WERI-Rb-1 (cell line): ENCODE measurements around the gene TMA7B.

Source experiments
- DNase-seq: peaks from one replicate; pipeline ENCODE4 v3.0.0-alpha.2; 2020
- H3K27ac ChIP-seq: fragments of 250-450 bp; sonication (Bioruptor Pico); 2 replicates; pipeline ENCODE4 v1.5.1; 2020; ENCODE audit warnings: mild to moderate bottlenecking, moderate library complexity
- H3K27me3 ChIP-seq: fragments of 250-450 bp; sonication (Bioruptor Pico); 2 replicates; pipeline ENCODE4 v1.5.1; 2021; ENCODE audit warnings: mild to moderate bottlenecking, low read depth, moderate library complexity; ENCODE audit not compliant: insufficient read depth, severe bottlenecking
- H3K36me3 ChIP-seq: fragments of 250-450 bp; sonication (Bioruptor Pico); 2 replicates; pipeline ENCODE4 v1.5.1; 2020; ENCODE audit warnings: mild to moderate bottlenecking, moderate library complexity
- H3K4me3 ChIP-seq: 2 replicates; pipeline ENCODE4 v1.5.1; 2011; ENCODE audit warnings: low read depth, mild to moderate bottlenecking, control low read depth, low read length
- H3K9me3 ChIP-seq: fragments of 250-450 bp; sonication (Bioruptor Pico); 2 replicates; pipeline ENCODE4 v1.5.1; 2021; ENCODE audit warnings: mild to moderate bottlenecking, moderate library complexity; ENCODE audit not compliant: severe bottlenecking
- CTCF ChIP-seq: IDR thresholded peaks from 2 replicates; pipeline ENCODE4 v1.5.1; 2011; ENCODE audit warnings: low read depth, mild to moderate bottlenecking, control low read depth, inconsistent platforms, low read length

Gene TMA7B

GRCh38 chr22:40004836-40005235, 44.6 kb downstream of the TMA7B start:
- H3K27ac ChIP-seq = peak overlapping the region; percentile 63
- H3K27me3 ChIP-seq = no peaks in the 10 kb centered on the region
- H3K9me3 ChIP-seq = no peaks in the 10 kb centered on the region
- H3K36me3 ChIP-seq = no peaks in the 10 kb centered on the region
- H3K4me3 ChIP-seq = no peak overlapping the region
- TF ChIP-seq CTCF = no peak
- DNase-seq = no peak

GRCh38 chr22:40006641-40007040, 46.4 kb downstream of the TMA7B start:
- Histone ChIP-seq H3K36me3 (no peaks in the 10 kb centered on the region), H3K27me3 (no peaks in the 10 kb centered on the region), H3K27ac (no peak overlapping the region), H3K4me3 (no peak overlapping the region), H3K9me3 (no peaks in the 10 kb centered on the region)
- no peak for TF ChIP-seq CTCF
- no peak for DNase-seq

- H3K27ac ChIP-seq = no peak overlapping the region
- no peaks in the 10 kb centered on the region for H3K36me3 ChIP-seq
- no peaks in the 10 kb centered on the region for H3K9me3 ChIP-seq
- no peak overlapping the region for H3K4me3 ChIP-seq
- H3K27me3 ChIP-seq = no peaks in the 10 kb centered on the region
- TF ChIP-seq CTCF = no peak
- DNase-seq = no peak
Observed at GRCh38 chr22:40007853-40008710, 47.9 kb downstream of the TMA7B start.

GRCh38 chr22:40008726-40009291, 48.6 kb downstream of the TMA7B start:
- Histone ChIP-seq H3K27me3 (no peaks in the 10 kb centered on the region), H3K36me3 (no peaks in the 10 kb centered on the region), H3K9me3 (no peaks in the 10 kb centered on the region), H3K4me3 (no peak overlapping the region), H3K27ac (peak overlapping the region; percentile 90)
- no peak for DNase-seq
- TF ChIP-seq CTCF = no peak

- peak overlapping the region; percentile 90 for H3K27ac ChIP-seq
- DNase-seq = peak; percentile 93
- H3K36me3 ChIP-seq = no peaks in the 10 kb centered on the region
- H3K9me3 ChIP-seq = no peaks in the 10 kb centered on the region
- no peak for TF ChIP-seq CTCF
- H3K27me3 ChIP-seq = no peaks in the 10 kb centered on the region
- H3K4me3 ChIP-seq = peak overlapping the region; percentile 49
Observed at GRCh38 chr22:40009292-40009774, 49.1 kb downstream of the TMA7B start.
